Measurements from ENCODE around the gene VSTM2L.

Gene VSTM2L

DNA sequence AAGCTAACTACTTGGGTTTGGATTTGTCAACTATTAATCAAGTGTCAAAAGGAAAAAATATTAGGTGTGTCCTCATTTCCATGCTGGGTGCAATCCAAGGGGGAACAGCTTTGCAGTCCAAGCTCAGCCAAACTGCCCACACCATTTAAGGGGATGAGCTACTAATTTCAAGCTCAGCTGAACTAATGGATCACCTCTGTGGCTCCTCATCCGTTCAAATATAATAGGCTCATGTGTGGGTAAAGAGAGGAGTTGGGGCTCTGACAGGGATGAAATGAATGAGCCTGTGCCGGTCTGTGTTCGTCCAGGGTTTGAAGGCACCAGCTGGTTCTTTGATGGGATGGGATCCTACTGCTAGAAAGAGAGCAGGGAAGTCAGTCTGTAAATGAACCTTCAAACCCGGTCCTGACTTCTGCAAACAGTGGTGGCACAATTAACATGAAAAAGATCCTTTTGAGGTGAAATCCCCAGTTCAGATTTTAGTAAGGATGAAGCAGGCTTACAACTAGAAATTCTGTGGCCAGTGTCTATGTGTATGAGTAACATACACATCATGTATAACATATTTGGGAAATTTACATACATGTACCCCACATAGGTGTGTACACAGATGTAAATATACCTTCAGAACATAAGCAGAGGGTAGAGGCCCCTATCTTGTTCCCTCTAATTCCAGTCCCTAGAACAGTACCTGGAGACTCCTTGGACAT, 88.4 kb downstream of the VSTM2L start:
- DNase-seq = no peak

DNA sequence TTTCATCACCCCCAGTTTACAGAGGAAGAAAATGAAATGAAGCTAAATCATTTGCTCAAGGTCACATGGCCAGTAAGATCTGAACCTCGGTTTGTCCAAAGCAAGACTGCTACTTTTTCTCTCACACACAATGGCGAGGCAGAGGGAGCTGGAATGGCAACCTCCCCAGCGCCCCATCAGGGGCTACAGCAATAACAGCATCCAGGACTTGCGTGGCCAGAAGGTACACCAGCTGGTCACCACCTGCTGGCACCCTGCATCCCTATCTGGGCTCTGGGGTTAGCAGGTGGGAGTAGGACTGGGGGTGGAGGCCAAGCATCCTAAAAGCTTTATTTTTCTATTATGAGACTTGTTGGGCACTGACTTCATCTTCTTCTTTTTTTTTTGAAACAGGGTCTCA, 89.0 kb downstream of the VSTM2L start:
- DNase-seq = no peak

DNA sequence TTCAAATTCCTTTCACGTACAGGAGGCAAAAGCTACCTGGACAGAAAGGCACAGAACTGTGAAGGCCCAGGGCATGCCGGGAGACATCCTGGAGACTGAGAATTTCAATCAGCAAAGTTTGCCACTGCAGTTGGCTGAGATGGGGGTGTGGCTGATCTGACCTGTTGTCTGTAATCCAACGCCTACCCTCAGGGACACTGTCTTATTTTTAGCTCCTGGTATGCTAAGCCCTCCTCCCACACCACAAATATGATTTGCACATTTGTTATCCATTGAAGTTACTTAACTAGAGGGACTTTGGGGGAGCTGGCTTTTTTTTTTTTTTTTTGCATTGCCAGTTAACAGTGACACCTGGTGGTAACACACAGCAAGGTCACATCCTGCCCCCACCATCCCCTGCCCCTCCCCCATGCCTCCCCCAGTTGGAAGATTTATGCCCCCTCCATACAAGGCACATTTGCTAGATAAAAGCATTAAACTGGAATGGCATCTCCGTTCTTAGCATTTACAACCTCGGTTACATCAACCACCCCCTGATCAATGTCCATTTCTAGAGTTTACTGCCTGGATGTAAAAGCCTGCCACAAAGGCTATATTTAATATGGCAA, 90.0 kb downstream of the VSTM2L start:
- no peak for DNase-seq

DNA sequence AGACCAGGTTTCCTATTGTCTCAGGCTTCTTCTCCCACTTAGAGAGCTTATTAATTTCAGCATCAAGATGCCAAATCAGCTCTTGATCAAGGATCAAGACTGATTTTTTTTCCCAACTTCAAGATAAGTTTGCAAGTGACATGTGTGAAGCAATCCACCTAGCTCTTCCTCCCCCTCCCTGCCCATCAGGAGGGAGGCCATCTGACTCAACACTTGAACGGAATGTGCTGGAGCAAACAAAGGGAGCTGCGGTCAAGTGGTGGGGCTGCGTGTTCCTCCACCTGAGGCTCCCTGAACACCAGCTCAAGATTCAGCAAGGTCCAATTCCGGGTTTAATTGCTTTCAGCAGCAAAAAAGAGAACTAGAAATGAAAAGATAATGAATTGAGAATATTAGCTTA, 91.6 kb downstream of the VSTM2L start:
- no peak for DNase-seq

All from NCI-H774 (cell line).